ENCODE measurements around the gene SIK3.

DNA sequence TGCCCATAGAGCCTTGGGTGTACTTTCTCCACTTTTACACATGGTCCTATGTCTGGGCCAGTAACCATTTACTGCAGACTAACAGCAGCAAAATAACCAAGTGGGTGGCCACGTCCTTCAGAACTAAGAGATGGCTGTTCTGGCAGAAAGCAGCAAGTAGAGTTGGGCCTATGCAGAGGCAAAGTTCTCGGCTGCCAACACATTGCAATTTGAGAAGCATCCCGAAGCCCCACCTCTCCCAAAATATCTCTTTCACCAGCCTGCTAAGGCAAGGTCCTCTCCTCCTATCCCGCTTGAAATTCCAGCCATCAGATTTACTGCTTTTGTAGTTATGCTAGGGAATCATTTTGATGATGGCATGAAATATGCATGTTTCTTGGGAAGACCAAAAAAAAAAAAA lies 142.3 kb downstream of the SIK3 start:
- no peak for TF ChIP-seq PRRX2 (CRISPR knock-in tag; IDR thresholded peaks at IDR 0.05)
- TF ChIP-seq, protein P1, sequence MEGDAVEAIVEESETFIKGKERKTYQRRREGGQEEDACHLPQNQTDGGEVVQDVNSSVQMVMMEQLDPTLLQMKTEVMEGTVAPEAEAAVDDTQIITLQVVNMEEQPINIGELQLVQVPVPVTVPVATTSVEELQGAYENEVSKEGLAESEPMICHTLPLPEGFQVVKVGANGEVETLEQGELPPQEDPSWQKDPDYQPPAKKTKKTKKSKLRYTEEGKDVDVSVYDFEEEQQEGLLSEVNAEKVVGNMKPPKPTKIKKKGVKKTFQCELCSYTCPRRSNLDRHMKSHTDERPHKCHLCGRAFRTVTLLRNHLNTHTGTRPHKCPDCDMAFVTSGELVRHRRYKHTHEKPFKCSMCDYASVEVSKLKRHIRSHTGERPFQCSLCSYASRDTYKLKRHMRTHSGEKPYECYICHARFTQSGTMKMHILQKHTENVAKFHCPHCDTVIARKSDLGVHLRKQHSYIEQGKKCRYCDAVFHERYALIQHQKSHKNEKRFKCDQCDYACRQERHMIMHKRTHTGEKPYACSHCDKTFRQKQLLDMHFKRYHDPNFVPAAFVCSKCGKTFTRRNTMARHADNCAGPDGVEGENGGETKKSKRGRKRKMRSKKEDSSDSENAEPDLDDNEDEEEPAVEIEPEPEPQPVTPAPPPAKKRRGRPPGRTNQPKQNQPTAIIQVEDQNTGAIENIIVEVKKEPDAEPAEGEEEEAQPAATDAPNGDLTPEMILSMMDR (IDR thresholded peaks at IDR 0.05) = no peak
- TF ChIP-seq JUN (CRISPR knock-in tag; IDR thresholded peaks at IDR 0.05) = no peak
- TF ChIP-seq, protein P2, sequence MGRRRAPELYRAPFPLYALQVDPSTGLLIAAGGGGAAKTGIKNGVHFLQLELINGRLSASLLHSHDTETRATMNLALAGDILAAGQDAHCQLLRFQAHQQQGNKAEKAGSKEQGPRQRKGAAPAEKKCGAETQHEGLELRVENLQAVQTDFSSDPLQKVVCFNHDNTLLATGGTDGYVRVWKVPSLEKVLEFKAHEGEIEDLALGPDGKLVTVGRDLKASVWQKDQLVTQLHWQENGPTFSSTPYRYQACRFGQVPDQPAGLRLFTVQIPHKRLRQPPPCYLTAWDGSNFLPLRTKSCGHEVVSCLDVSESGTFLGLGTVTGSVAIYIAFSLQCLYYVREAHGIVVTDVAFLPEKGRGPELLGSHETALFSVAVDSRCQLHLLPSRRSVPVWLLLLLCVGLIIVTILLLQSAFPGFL (CRISPR knock-in tag; IDR thresholded peaks at IDR 0.05; ENCODE audit: borderline replicate concordance) = no peak
- TF ChIP-seq, protein P3, sequence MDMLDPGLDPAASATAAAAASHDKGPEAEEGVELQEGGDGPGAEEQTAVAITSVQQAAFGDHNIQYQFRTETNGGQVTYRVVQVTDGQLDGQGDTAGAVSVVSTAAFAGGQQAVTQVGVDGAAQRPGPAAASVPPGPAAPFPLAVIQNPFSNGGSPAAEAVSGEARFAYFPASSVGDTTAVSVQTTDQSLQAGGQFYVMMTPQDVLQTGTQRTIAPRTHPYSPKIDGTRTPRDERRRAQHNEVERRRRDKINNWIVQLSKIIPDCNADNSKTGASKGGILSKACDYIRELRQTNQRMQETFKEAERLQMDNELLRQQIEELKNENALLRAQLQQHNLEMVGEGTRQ (CRISPR knock-in tag; IDR thresholded peaks at IDR 0.05) = no peak
- TF ChIP-seq, protein P4, sequence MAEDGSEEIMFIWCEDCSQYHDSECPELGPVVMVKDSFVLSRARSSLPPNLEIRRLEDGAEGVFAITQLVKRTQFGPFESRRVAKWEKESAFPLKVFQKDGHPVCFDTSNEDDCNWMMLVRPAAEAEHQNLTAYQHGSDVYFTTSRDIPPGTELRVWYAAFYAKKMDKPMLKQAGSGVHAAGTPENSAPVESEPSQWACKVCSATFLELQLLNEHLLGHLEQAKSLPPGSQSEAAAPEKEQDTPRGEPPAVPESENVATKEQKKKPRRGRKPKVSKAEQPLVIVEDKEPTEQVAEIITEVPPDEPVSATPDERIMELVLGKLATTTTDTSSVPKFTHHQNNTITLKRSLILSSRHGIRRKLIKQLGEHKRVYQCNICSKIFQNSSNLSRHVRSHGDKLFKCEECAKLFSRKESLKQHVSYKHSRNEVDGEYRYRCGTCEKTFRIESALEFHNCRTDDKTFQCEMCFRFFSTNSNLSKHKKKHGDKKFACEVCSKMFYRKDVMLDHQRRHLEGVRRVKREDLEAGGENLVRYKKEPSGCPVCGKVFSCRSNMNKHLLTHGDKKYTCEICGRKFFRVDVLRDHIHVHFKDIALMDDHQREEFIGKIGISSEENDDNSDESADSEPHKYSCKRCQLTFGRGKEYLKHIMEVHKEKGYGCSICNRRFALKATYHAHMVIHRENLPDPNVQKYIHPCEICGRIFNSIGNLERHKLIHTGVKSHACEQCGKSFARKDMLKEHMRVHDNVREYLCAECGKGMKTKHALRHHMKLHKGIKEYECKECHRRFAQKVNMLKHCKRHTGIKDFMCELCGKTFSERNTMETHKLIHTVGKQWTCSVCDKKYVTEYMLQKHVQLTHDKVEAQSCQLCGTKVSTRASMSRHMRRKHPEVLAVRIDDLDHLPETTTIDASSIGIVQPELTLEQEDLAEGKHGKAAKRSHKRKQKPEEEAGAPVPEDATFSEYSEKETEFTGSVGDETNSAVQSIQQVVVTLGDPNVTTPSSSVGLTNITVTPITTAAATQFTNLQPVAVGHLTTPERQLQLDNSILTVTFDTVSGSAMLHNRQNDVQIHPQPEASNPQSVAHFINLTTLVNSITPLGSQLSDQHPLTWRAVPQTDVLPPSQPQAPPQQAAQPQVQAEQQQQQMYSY (CRISPR knock-in tag; IDR thresholded peaks at IDR 0.05) = no peak
- no peak for TF ChIP-seq ZNF121 (CRISPR knock-in tag; IDR thresholded peaks at IDR 0.05)
- TF ChIP-seq RELA (CRISPR knock-in tag; IDR thresholded peaks at IDR 0.05; ENCODE audit: borderline replicate concordance) = no peak
- no peak for TF ChIP-seq CREB1 (CRISPR knock-in tag; IDR thresholded peaks at IDR 0.05)
- no peak for TF ChIP-seq ESRRA (CRISPR knock-in tag; IDR thresholded peaks at IDR 0.05; ENCODE audit: borderline replicate concordance)
- TF ChIP-seq, protein P5, sequence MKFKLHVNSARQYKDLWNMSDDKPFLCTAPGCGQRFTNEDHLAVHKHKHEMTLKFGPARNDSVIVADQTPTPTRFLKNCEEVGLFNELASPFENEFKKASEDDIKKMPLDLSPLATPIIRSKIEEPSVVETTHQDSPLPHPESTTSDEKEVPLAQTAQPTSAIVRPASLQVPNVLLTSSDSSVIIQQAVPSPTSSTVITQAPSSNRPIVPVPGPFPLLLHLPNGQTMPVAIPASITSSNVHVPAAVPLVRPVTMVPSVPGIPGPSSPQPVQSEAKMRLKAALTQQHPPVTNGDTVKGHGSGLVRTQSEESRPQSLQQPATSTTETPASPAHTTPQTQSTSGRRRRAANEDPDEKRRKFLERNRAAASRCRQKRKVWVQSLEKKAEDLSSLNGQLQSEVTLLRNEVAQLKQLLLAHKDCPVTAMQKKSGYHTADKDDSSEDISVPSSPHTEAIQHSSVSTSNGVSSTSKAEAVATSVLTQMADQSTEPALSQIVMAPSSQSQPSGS (CRISPR knock-in tag; IDR thresholded peaks at IDR 0.05; ENCODE audit: borderline replicate concordance, low read depth) = no peak
- TF ChIP-seq, protein P6, sequence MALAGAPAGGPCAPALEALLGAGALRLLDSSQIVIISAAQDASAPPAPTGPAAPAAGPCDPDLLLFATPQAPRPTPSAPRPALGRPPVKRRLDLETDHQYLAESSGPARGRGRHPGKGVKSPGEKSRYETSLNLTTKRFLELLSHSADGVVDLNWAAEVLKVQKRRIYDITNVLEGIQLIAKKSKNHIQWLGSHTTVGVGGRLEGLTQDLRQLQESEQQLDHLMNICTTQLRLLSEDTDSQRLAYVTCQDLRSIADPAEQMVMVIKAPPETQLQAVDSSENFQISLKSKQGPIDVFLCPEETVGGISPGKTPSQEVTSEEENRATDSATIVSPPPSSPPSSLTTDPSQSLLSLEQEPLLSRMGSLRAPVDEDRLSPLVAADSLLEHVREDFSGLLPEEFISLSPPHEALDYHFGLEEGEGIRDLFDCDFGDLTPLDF (CRISPR knock-in tag; IDR thresholded peaks at IDR 0.05) = no peak

Measured in WTC11 (cell line).